Inflammatory macrophage treated with lipopolysaccharide for 4 hours (primary cell): ENCODE measurements around the gene KCNH6.

ENCODE experiments used
- DNase-seq: peaks from one replicate; pipeline ENCODE4 v3.0.0-alpha.2; 2020

Gene KCNH6

DNA sequence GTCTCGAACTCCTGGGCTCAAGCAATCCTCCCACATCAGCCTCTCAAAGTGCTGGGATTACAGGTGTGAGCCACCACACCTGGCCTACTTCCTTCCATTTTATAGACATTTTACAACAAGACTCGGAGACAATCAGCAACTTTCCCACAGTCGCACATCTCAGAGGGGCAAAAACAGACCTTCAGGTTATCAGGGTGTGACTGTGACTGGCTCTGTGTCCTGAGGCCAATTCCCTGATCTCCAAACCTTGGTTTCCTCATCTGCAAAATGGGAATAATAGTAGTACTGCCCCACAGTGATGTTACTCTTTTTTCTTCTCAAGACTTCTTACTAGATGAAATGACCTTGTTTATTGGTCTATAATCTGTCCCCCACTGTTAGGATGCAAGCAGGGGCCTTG, 10.8 kb upstream of the KCNH6 start:
- no peak for DNase-seq

DNA sequence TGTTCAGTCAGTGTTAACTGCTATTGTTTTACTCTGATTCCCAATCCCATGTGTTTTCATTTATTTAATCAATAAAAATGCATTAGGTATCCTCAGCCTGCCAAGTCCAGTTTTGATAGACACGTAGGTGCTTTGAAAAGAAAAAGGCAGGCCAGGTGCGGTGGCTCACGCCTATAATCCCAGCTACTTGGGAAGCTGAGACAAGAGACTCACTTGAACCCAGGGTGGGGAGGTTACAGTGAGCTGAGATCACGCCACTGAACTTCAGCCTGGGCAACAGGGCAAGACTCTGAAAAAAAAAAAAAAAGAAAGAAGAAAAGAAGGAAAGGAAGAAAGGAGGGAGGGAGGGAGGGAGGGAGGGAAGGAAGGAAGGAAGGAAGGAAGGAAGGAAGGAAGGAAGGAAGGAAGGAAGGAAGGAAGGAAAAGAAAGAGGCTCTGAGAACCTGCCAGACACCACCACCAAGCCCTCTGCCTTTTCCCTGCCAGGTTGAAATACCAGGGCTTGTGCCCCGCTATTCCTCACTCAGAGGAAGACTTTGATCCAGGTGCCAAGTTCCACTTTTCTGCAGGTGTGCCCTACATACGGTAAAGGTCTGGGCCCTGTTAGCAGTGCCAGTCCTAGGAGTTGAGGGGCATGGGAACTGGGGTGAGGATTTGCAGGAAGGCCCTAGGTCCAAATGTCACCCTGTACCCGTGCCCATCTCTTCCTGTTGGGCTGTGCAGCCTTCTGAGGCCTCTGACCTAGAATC, 10.1 kb upstream of the KCNH6 start:
- DNase-seq, result no peak

DNA sequence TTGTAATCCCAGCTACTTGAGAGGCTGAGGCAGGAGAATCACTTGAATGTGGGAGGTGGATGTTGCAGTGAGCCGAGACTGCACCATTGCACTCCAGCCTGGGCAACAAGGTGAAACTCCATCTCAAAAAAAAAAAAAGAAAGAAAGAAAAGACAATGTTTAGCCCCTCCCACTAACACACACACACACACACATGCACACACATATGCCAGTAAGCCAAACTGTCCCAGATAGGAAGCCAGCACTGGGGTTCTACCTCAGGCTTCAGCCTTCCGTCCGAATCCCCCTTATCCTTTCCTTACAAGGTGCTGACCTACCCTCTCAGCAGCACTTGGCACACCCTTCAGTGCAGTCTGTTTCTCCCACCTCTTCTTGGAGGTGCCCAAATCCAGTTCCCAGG, 8.7 kb upstream of the KCNH6 start:
- DNase-seq, result no peak

DNA sequence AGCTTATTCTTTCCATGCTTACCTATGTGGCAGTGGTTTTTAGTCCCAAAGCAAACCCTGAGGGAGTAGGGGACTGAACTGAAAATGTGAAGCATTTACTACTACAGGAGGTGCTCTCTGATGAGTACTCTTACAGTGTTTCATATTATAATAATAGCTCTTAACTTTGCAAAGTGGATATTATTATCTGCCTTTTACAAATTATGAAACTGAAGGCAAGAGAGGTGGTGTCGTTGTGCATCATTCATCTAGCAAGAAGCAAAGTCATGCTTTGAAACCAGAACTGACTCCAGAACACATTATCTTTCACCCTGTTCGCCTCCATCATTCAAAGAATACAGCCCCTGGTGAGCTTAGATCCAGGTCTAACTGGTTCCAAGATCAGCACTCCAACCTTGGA, 8.2 kb upstream of the KCNH6 start:
- DNase-seq, result no peak

DNA sequence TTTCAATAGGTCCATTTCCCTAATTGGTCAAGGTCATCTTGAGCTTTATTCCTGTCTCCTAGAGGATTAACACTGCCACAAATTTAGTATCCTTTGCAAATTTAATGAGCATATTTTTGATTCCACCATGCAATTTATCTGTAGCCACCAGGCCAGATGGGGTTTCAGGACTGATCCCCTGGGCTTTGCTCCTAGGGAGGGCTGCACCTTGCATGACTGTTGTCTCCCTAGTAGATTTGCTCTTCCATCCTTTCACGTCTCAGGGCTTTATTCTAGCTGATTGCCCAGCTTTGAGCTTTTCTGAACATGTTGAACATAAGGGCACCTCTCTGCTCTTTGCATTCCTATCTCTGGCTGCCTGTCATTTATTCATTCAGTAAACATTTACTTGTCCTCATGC, 7.7 kb upstream of the KCNH6 start:
- no peak for DNase-seq

DNA sequence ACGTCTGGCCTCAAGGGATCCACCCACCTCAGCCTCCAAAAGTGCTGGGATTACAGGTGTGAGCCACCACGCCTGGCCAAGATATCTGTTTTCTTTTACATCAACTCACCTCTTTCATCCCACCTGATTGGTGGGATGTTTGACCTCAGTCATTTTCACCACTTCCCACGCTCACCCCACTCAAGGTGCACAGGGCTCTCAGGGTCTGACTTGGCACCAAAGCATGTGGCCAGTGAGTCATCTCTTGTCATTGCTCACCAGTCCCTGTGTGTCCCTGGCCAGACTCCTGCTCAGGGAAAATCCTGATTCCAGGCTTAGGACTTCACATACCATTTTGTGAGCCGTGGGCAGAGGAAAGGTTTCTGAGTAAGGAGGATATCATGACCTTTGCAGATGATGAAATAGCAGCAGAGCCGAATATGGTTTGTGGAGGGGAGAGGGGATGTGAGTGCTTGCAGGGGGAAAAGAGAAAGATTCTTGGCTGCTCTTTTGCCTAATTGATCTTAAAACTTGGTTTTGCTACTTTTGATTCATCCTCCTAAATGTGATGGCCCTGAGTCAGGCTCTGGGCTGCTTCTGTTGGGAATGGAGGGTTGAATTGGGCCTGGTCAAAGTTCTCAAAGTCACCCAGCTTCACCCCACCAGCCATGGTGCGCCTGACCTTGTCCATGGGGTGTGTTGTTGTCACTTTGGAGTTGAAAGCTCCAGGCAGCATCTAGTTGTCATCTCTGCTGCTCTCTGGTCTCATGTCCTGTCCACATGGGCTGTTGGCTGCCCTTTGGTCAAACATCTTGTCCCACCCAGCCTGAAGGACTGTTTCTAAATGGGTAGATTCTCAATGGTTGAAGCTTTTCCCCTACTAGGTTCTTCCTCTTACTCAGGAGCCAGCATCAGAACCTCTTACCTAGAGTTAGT, 6.0 kb upstream of the KCNH6 start:
- peak; percentile 21 for DNase-seq

DNA sequence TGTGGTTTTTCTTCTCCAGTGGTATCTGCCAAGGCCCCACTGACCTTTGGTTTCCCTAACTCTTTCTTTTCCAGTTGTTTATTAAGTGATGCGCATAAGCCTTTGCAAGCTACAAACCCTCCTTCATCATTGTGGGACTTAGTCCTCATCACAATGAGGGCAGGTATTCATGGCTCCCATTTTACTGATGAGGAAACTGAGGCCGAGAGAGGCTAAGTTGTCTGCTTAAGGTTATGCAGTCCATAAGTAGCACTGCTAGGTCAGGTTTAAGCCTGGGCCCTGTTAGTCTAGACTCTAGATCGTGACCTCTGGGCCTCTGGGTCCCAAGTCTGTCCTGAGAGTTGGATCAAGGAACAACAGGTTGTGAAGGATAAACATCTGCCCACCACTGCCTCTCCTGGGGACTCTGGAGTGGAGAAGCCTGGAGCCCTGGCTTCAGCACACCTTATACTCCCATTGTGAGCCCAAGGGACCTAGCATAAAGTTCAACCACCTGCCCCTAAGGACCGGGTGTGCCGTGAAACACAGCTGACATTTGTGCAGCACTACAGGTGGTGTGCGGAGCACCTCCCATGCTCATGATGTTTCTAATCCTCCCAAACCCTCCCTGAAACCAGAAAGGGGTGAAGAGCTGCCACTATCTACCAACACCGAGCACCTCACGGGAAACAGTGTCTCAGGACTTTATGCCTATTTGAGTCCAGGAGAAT, 5.2 kb upstream of the KCNH6 start:
- DNase-seq, result no peak

DNA sequence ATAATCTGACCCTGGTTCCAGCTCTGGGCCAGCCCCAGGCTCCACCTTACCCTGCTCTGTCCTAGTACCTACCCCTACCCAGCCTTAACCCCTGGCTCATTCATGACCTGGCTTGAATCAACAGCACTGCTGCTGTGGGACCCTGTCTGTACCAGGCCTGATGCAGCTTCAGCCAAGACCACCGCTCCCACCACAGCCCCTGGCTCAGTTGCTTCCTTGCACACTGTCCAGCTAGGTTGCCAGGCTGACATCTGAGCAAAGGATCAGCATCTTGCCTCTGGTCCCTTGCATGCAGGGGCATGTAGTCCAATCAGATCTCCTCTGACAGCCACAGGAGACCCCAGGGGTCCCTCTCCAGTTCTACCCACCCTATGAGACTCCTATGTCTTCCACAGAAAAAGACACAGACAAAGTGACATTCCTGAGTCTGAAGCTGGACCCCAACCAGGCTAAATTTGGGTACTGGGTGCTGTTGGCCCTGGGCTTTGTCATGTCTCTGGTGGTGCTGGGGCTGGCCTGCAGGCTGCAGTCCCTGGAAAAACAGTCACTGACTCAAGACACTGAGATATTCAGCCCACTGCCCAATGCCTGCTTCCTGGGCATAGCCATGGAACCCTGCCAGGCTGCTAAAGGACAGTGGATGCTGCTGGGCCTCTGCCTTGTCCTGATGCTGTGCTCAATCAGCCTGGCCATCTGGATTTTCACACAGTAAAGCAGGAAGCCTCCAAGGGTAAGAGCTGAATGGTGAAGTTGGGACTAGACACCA, 3.9 kb upstream of the KCNH6 start:
- DNase-seq, result no peak

DNA sequence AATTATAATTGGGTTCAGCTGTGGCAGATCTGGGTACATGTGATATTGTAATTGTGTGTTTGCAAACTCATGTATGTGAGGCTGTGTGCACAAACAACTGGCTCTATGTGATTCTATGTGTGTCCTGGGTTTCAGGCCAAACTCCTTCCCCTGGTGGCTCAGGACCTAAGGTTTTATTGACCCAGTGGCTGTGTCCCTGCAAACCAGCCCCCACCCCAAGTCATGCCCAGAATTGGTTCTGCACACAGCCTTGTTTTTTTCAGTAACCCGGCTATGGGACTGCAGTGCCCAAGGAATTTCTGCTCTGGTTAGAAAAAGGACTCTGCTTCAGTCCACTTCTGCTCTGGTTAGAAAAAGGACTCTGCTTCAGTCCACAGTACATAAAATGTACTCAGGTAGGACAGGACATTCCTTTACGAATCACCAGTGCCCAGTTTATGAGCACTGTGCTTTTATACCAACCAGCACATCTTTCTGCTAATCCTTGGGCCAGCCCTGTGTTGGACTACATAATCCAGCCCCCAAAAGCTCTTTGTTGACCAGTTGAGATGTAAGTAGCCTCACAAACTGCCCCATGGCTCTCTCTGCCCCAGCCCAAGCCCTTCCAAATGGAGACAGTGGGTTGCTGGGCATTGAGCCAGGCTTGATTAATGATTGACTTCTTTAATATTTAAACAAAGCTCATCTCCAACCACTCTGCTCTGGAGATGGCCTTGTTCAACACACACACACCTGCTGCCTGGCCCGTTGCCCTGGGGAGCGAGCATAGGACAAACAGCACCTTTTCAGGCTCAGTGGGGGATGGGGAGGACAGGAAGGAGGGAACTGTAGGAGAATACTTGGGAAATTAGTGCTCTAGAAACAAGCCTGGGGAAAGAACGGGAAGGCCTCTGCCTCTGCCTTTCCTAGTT, 2.9 kb upstream of the KCNH6 start:
- no peak for DNase-seq

DNA sequence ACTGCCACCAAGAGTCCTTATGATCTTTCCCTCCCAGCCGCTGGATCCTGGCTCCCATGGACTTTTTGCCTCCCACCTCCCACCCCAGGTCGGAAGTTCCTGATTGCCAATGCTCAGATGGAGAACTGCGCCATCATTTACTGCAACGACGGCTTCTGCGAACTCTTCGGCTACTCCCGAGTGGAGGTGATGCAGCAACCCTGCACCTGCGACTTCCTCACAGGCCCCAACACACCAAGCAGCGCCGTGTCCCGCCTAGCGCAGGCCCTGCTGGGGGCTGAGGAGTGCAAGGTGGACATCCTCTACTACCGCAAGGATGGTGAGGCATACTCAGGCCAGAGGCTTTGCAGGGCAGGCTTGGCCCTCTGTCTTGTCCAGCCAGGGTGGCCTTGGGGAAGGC, 893 bp downstream of the KCNH6 start:
- DNase-seq, result no peak

DNA sequence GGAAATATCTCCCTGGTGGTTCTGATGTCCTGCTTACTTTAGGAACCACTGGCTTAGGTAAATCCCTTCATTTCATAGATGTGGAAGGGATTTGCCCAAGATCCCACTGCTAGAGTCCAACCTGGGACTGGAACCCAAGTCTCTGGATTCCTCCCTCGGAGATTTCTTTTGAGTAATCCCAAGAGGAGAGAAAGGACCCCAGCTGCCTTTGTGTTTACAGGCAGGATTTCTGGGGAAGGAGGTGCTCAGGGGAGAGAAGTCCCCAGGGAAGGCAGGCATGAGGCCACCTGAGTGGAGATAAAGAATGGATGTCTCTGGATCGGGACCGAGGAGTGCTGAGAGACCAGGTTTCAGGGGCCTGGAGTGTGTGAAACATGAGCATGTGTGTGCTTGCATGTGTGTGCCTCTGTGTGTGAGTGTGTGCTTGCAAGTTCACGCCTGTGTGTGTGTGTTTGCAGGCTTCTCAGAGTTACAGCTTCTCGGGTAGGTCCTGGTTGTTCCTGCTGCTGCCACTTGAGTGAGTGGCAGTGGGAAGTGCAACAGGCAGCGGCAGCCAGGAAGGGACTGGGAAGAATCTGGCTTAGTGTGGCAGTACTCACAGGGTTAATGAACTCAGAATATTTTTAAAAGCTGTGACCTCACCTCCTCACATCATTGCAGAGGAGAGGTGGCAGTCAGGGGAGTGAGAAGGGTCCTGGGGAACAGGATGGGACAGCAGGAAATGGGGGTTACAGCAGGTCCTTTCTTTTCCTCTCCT, 2.2 kb downstream of the KCNH6 start:
- DNase-seq, result no peak

DNA sequence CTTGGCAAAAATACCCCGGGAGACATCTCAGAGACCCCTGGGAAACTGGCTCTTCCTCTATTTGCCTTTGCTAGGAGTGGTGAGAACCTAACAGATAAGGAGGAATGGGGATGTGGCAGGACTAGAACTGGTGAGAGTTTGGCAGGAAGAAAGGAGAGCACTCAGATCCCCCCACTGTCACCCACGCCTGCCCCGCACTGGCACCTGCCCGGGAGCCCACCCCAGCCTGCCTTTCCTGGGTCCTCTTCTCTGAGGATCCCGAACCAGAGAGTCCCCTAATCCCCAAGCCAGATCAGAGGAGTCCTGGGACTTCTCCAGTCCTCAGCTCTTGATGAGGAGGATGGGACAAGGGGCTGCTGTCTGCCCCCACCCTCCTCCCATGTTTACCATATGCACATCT, 3.7 kb downstream of the KCNH6 start:
- DNase-seq, result no peak

DNA sequence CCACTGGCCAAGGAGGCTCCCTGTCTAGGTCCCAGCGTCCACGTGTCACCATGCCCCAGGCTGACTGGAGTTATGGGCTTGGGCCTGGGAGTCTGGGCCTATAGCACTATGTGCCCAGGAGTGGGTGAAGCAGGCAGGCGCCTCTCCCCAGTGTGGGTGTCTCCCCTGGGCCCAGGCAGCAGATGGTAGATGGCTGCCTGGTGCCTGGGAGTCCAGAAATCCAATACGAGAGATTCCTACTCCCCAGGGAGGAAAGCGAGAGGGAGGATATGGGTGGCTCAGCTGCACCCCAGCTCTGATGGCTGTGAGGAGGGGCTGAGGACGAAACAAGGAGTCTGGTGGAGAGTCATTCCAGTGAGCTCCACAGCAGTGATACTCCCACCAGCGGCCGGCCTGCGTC, 5.0 kb downstream of the KCNH6 start:
- no peak for DNase-seq

DNA sequence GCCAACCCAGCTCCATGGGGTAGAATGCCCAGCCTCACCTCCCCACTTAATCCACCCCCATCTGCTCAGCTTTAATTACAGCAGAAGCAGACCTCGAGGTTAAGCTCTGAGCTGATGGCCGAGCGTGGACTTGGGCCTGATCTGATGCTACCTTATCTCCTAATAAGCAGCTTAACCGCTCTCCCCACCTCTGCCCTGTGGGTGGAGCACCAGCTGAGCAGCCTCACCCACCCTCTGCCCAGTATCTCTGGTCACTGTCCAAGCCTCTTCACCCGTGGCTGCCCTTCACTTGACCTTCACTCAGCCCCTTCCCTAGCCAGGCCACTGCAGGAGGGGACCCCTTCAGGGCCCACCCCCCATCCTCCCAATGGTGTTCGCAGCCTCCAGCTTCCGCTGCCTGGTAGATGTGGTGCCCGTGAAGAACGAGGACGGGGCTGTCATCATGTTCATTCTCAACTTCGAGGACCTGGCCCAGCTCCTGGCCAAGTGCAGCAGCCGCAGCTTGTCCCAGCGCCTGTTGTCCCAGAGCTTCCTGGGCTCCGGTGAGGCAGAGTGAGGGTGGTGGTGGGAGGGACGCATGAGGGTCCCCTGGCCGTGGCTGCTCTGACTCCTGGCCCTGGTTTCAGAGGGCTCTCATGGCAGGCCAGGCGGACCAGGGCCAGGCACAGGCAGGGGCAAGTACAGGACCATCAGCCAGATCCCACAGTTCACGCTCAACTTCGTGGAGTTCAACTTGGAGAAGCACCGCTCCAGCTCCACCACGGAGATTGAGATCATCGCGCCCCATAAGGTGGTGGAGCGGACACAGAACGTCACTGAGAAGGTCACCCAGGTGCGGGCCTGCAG, 6.8 kb downstream of the KCNH6 start:
- DNase-seq, result no peak

DNA sequence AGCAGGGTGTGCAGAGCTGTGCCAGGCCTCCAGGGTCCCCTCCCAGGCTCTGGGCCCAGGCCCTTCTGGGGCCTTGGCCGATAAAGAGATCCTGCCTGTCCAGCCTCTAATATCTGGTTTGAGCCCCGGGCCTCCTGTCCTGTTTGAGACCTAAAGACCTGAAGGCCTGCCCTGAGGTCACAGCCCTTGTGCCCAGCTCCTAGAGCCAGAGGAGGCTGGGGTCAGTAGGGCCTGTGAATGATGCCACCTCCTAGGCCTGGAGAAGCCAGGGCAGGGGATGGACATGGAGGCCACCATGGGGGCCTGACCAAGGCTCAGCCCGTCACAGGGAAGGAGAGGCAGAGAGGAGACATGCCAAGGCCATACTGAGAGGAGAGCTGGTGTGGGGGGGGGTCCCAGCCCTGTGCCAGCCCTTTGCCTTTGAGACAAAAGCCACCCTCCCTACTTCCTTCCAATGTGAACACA, 7.4 kb downstream of the KCNH6 start:
- DNase-seq, result no peak

DNA sequence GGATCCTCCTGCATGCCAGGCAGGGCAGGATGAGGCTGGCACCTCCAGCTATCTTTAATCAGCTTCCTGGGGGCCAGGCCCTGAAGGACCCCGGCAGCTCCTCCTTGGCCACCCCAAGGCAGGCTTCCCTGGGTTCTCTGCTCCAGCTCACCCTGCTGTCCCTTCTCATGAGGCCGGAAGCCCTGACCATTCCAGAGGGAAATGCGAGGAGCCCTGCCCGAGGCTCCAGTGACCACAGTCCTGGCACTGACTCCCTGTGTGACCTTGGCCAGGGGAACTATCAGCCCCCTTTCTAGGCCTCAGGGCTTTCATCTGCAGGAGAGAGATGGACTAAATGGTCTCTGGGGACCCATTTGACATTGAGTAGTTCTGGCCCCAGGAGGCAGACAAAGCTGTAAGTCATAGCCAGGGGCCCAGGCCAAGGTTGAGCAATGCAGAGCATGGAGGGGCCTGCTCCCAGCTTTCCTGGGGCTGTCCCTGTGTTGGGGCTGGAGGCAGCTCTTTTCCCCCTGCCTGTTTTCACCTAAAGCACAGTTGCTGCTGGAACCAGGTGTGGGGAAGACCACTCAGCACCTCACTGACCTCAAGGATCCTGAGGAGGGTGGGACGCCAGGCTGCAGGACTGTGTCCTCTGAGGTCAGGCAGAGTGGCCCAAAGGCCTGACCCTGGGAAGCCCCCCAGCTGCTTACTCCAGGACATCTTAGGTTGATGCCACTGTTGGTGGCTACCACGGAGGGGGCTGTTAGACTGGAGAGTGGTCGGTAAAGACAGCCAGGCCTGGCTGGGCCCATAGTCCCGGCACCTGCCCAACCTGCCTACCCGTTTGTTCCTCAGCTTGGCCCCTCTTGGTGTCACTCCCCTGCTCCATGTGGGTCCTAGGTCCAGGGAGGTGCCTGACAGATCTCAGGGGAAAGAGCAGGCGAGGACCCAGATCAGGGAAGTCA, 8.1 kb downstream of the KCNH6 start:
- DNase-seq, result no peak

DNA sequence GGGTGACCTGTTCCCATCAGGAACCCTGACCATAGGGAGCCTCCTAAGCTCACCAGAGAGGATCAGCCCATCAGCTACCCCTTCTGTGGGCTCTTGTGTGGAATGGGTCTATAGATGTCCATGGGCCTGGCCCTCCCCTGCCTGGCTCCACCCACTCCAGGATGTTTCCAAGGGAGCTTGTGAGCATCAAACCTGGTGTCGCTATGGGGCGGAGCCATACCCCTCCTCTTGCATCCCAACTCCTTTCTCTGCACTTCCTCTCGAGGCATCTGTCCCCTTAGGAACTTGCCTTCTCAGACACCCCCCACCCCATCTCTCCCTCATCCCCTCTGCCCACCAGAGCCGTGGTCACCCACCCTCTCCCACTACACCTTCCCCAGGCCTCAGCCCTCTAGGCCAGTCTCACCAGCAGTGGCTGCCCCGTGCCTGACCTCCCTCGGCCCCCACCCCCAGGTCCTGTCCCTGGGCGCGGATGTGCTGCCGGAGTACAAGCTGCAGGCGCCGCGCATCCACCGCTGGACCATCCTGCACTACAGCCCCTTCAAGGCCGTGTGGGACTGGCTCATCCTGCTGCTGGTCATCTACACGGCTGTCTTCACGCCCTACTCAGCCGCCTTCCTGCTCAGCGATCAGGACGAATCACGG, 10.4 kb downstream of the KCNH6 start:
- no peak for DNase-seq

DNA sequence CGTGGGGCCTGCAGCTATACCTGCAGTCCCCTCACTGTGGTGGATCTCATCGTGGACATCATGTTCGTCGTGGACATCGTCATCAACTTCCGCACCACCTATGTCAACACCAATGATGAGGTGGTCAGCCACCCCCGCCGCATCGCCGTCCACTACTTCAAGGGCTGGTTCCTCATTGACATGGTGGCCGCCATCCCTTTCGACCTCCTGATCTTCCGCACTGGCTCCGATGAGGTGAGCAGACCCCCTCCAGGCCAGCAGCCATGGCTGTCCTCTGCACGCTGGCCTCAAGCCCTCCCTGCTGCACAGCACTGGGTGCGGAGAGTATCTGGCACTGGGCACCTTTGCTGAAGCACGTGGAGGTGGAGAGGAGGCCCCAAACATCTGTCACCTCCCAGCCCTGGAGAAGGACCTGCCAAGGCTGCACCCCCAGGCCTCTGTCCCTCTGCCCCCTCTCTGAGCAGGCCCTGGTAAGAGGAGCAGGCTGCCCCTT, 11.0 kb downstream of the KCNH6 start:
- no peak for DNase-seq
